Spleen (tissue), 11 donors: ENCODE data around the gene ZNF660. TPM values are rescaled to one million over a fixed set of nuclear protein-coding genes. Genes with fewer than 3 reads are reported as not detected.

ENCODE experiments used
- DNase-seq: peaks from one replicate; pipeline ENCODE4 v3.0.0-alpha.2; 2020
- H3K27ac ChIP-seq, 8 donors: fragments of 200-600 bp; sonication (generic) in 7 of 8; 1 replicate in 4 of 8; 2 replicates in 4 of 8; pipeline versions ENCODE4 v1.5.0 to v1.8.0; 2016 to 2021; ENCODE audit warnings: inconsistent platforms in 4 of 8, mild to moderate bottlenecking in 4 of 8, moderate library complexity in 1 of 8
- H3K27me3 ChIP-seq, 7 donors: fragments of 200-600 bp; sonication (generic) in 6 of 7; replicated peaks in 1 of 7; 1 replicate in 4 of 7; 2 replicates in 3 of 7; pipeline versions ENCODE4 v1.5.0 to v1.8.0; 2016 to 2021; ENCODE audit warnings: inconsistent platforms in 3 of 7, mild to moderate bottlenecking in 1 of 7
- H3K36me3 ChIP-seq, 6 donors: fragments of 200-600 bp; sonication (generic) in 5 of 6; 1 replicate in 4 of 6; 2 replicates in 2 of 6; pipeline versions ENCODE4 v1.5.0 to v1.8.0; 2016 to 2021; ENCODE audit warnings: inconsistent platforms in 2 of 6
- H3K4me1 ChIP-seq, 6 donors: fragments of 200-600 bp; sonication (generic) in 5 of 6; 1 replicate in 3 of 6; 2 replicates in 3 of 6; pipeline versions ENCODE4 v1.5.0 to v1.8.0; 2016 to 2021; ENCODE audit warnings: inconsistent platforms in 3 of 6
- H3K4me3 ChIP-seq, 8 donors: fragments of 200-600 bp; sonication (generic) in 7 of 8; 1 replicate in 4 of 8; 2 replicates in 4 of 8; pipeline versions ENCODE4 v1.5.0 to v1.8.0; 2016 to 2021; ENCODE audit warnings: inconsistent platforms in 4 of 8, mild to moderate bottlenecking in 4 of 8, moderate library complexity in 2 of 8
- H3K9me3 ChIP-seq, 8 donors: fragments of 200-600 bp; sonication (generic) in 7 of 8; 1 replicate in 4 of 8; 2 replicates in 4 of 8; pipeline versions ENCODE4 v1.5.0 to v1.8.0; 2016 to 2021; ENCODE audit warnings: inconsistent platforms in 4 of 8
- CTCF ChIP-seq, 11 experiments: fragments of 200-600 bp in 7 of 11; fragments of 450-650 bp in 4 of 11; sonication (generic) in 4 of 11; IDR thresholded peaks in 8 of 11; conservative IDR thresholded peaks in 3 of 11; 1 replicate in 7 of 11; 2 replicates in 4 of 11; pipeline versions ENCODE4 v1.4.0 to v1.8.0; 2016 to 2021; ENCODE audit warnings: antibody characterized with exemption in 11 of 11, inconsistent platforms in 4 of 11, mild to moderate bottlenecking in 1 of 11
- POLR2A ChIP-seq, 3 donors: fragments of 450-650 bp; IDR thresholded peaks; one replicate each; pipeline ENCODE4 v1.5.1; 2017; ENCODE audit warnings: antibody characterized with exemption in 3 of 3, mild to moderate bottlenecking in 1 of 3
- POLR2AphosphoS5 ChIP-seq, 3 donors: sonication (generic); formaldehyde crosslinking; IDR thresholded peaks; one replicate each; pipeline ENCODE4 v1.5.1; 2017; ENCODE audit warnings: antibody characterized with exemption in 3 of 3
- WGBS, 5 donors: extraction: QIAGEN DNeasy Blood & Tissue Kit in 3 of 5; methylation state at CpG; one replicate each; pipeline versions ENCODE4 v1.1.5 to v1.1.7; 2013 to 2018; 5-methylcytosine and 5-hydroxymethylcytosine counted together
- intact Hi-C: fragments of 100-400 bp; cut with DNase I; formaldehyde crosslinking; loops from one replicate; pipeline ENCODE4 v1.15.0; 2023; ENCODE audit warnings: low total_unique reads
- polyA plus RNA-seq, 3 donors: library from polyadenylated mRNA; stranded (reverse); fragments of 200-250 nt; gene quantifications; one replicate each; pipeline ENCODE4 v1.2.1, GENCODE V29; 2013
- total RNA-seq, 7 donors: library from RNA; depleted of rRNA in 3 of 7; stranded (reverse); fragments of >200 nt in 3 of 7; fragmentation: NEBNext Ultra II Directional in 4 of 7; extraction: Animal tissue kit (Norgen Biotek cat#: 25700) in 4 of 7; gene quantifications; one replicate each; pipeline versions ENCODE4 v1.1.0 to v1.2.1, GENCODE V29; 2016 to 2021
- donor health status: healthy with polysubstance abuse.
- donor health status: DM: no; HTN: no; CAD: no; lungs with moderate emphysema.
- donor health status: DM: no; HTN: no; CAD: no.
- donor health status: Bipolar disorder and iron deficiency.
- donor health status: healthy.
- donor health status: DM: no; HTN: no; CAD: no.
- donor health status: DM: yes; HTN: yes; CAD: no.

Gene ZNF660
- total and polyA plus RNA-seq, 10 donors = 0.61 to 5.4 (median 3.6) TPM

GRCh38 chr3:44555723-44556122, 29.0 kb upstream of the ZNF660 start:
- 8 to 15% (median 11%) methylated on average over 5 of the region's 5 CpGs for WGBS, 5 donors
- peaks cover 0 to 8% (median 0%) of the 10 kb centered on the region in 7 donors for H3K27me3 ChIP-seq
- peaks cover 0 to 29% (median 3%) of the 10 kb centered on the region in 6 donors for H3K36me3 ChIP-seq
- H3K27ac ChIP-seq = peak overlapping the region in 6 of 8 donors; percentile 74 to 89 (median 82)
- TF ChIP-seq POLR2AphosphoS5 (IDR thresholded peaks at IDR 0.05) = no peak
- TF ChIP-seq POLR2A (IDR thresholded peaks at IDR 0.05) = no peak
- no peak for TF ChIP-seq CTCF (IDR thresholded peaks at IDR 0.05 in 8 of 11, conservative IDR thresholded peaks at IDR 0.05 in 3 of 11)
- H3K4me1 ChIP-seq = peaks cover 5 to 25% (median 11%) of the 10 kb centered on the region in 6 donors
- peaks cover 0 to 2% (median 0%) of the 10 kb centered on the region in 8 donors for H3K9me3 ChIP-seq
- intact Hi-C loops = no loop called here
- DNase-seq = no peak
- peak overlapping the region; percentile 58 to 90 (median 70) for H3K4me3 ChIP-seq

GRCh38 chr3:44557074-44557473, 27.7 kb upstream of the ZNF660 start:
- peaks cover 0 to 16% (median 12%) of the 10 kb centered on the region in 8 donors for H3K9me3 ChIP-seq
- H3K4me3 ChIP-seq = no peak overlapping the region
- peaks cover 5 to 26% (median 11%) of the 10 kb centered on the region in 6 donors for H3K4me1 ChIP-seq
- H3K27me3 ChIP-seq = peaks cover 0 to 3% (median 0%) of the 10 kb centered on the region in 7 donors
- intact Hi-C loops = no loop called here
- TF ChIP-seq POLR2A (IDR thresholded peaks at IDR 0.05) (no peak), POLR2AphosphoS5 (IDR thresholded peaks at IDR 0.05) (no peak), CTCF (IDR thresholded peaks at IDR 0.05 in 8 of 11, conservative IDR thresholded peaks at IDR 0.05 in 3 of 11) (no peak)
- no peak overlapping the region for H3K27ac ChIP-seq
- DNase-seq = no peak
- WGBS, 5 donors = 96 to 99% (median 97%) methylated on average over 3 to 9 of the region's 9 CpGs
- H3K36me3 ChIP-seq = peaks cover 4 to 42% (median 12%) of the 10 kb centered on the region in 6 donors

GRCh38 chr3:44561076-44561475, 23.7 kb upstream of the ZNF660 start:
- no peak for DNase-seq
- no peaks in the 10 kb centered on the region for H3K27me3 ChIP-seq
- H3K9me3 ChIP-seq = peaks cover 0 to 50% (median 24%) of the 10 kb centered on the region in 8 donors
- WGBS, 5 donors = 65 to 88% (median 74%) methylated on average over 1 of the region's 1 CpG
- intact Hi-C loops = no loop called here
- H3K27ac ChIP-seq = peak overlapping the region in 4 of 8 donors; percentile 58 to 80 (median 66)
- H3K36me3 ChIP-seq = peaks cover 4 to 72% (median 20%) of the 10 kb centered on the region in 6 donors
- TF ChIP-seq POLR2AphosphoS5 (IDR thresholded peaks at IDR 0.05) (no peak), CTCF (IDR thresholded peaks at IDR 0.05 in 8 of 11, conservative IDR thresholded peaks at IDR 0.05 in 3 of 11) (no peak), POLR2A (IDR thresholded peaks at IDR 0.05) (no peak)
- H3K4me1 ChIP-seq = peaks cover under 1 to 13% (median 5%) of the 10 kb centered on the region in 6 donors
- no peak overlapping the region for H3K4me3 ChIP-seq

- peaks cover 0 to 61% (median 28%) of the 10 kb centered on the region in 8 donors for H3K9me3 ChIP-seq
- intact Hi-C loops = no loop called here
- no peak overlapping the region for H3K4me3 ChIP-seq
- WGBS, 5 donors = 91 to 96% (median 96%) methylated on average over 3 of the region's 3 CpGs
- peaks cover 0 to 7% (median 0%) of the 10 kb centered on the region in 6 donors for H3K4me1 ChIP-seq
- H3K27ac ChIP-seq = no peak overlapping the region
- TF ChIP-seq CTCF (IDR thresholded peaks at IDR 0.05 in 8 of 11, conservative IDR thresholded peaks at IDR 0.05 in 3 of 11) = no peak
- TF ChIP-seq POLR2AphosphoS5 (IDR thresholded peaks at IDR 0.05) = no peak
- no peak for TF ChIP-seq POLR2A (IDR thresholded peaks at IDR 0.05)
- peaks cover 4 to 80% (median 27%) of the 10 kb centered on the region in 6 donors for H3K36me3 ChIP-seq
- no peak for DNase-seq
- no peaks in the 10 kb centered on the region for H3K27me3 ChIP-seq
Measured at GRCh38 chr3:44562147-44562546, 22.6 kb upstream of the ZNF660 start.
